A549 (cell line): Measurements from ENCODE around the gene BABAM2. TPM values are rescaled to one million over a fixed set of nuclear protein-coding genes. Genes with fewer than 3 reads are reported as not detected.

Experiments
- ATAC-seq, 2 experiments: fragments of 200-7000 bp in 1 of 2; fragments of >200 bp in 1 of 2; cut with Nextera tagmentation in 1 of 2; cut with Tn5 transposase in 1 of 2; 3 replicates each; pipeline versions ENCODE4 v1.8.0 to v1.9.1; 2018 to 2020; ENCODE audit warnings: mild to moderate bottlenecking in 1 of 2, moderate library complexity in 1 of 2
- CTCF ChIA-PET: fragments of 300-600 bp; sonication (Branson Sonifier 250); formaldehyde crosslinking; extraction: SDS; loops from one replicate; lab custom pipeline; 2021; ENCODE audit warnings: antibody characterized with exemption, inconsistent platforms; lab: Yijun Ruan, JAX
- POLR2A ChIA-PET: fragments of 350-600 bp; formaldehyde crosslinking; extraction: SDS; loops from one replicate; lab custom pipeline; 2021; ENCODE audit warnings: antibody characterized with exemption, inconsistent platforms; lab: Yijun Ruan, JAX
- DNase-seq, 2 experiments: peaks; one replicate each; pipeline versions ENCODE4 v3.0.0 to v3.0.0-alpha.2; 2011 to 2016; ENCODE audit warnings: low read depth in 1 of 2, low spot score in 1 of 2
- FAIRE-seq: peaks from 2 replicates; lab custom pipeline; 2011; peaks lifted over from hg19 to GRCh38; lab: Jason Lieb, UNC
- H3K27ac ChIP-seq, 2 experiments: fragments of >200 bp; sonication (Bioruptor Twin); formaldehyde crosslinking; 3 replicates each; pipeline ENCODE4 v1.5.1; 2016 to 2017
- H3K4me1 ChIP-seq: fragments of >200 bp; sonication (Bioruptor Twin); formaldehyde crosslinking; 3 replicates; pipeline ENCODE4 v1.6.1; 2016
- H3K4me2 ChIP-seq: fragments of >200 bp; sonication (Bioruptor Twin); formaldehyde crosslinking; 3 replicates; pipeline ENCODE4 v1.6.1; 2016
- H3K4me3 ChIP-seq: fragments of >200 bp; sonication (Bioruptor Twin); formaldehyde crosslinking; 3 replicates; pipeline ENCODE4 v1.5.1; 2016
- H3K9me3 ChIP-seq: fragments of >200 bp; sonication (Bioruptor Twin); formaldehyde crosslinking; 3 replicates; pipeline ENCODE4 v1.6.1; 2016
- ATOH8 ChIP-seq: fragments of 250-450 bp; sonication (Bioruptor Pico); IDR thresholded peaks from 2 replicates; pipeline ENCODE4 v1.5.0; 2020; ENCODE audit warnings: low read depth, mild to moderate bottlenecking, moderate library complexity
- CHD2 ChIP-seq: fragments of 150-350 bp; IDR thresholded peaks from 2 replicates; pipeline ENCODE4 v1.6.1; 2014; ENCODE audit warnings: low read length; ENCODE audit not compliant: partially characterized antibody
- EHF ChIP-seq: fragments of 250-450 bp; sonication (Bioruptor Pico); IDR thresholded peaks from 2 replicates; pipeline ENCODE4 v1.5.0; 2020; ENCODE audit warnings: mild to moderate bottlenecking
- ESRRA ChIP-seq: fragments of 150-350 bp; IDR thresholded peaks from 2 replicates; pipeline ENCODE4 v1.6.1; 2014; ENCODE audit warnings: mild to moderate bottlenecking, low read length, borderline replicate concordance
- FOXS1 ChIP-seq: fragments of 250-450 bp; sonication (Bioruptor Pico); IDR thresholded peaks from 2 replicates; pipeline ENCODE4 v1.5.0; 2020; ENCODE audit warnings: mild to moderate bottlenecking, moderate library complexity
- HES2 ChIP-seq: fragments of >200 bp; sonication (Bioruptor Twin); formaldehyde crosslinking; IDR thresholded peaks from 2 replicates; pipeline ENCODE4 v1.6.1; 2016
- HMGXB4 ChIP-seq: fragments of 250-450 bp; sonication (Bioruptor Pico); IDR thresholded peaks from 2 replicates; pipeline ENCODE4 v1.5.0; 2021; ENCODE audit warnings: mild to moderate bottlenecking, moderate library complexity, borderline replicate concordance
- HOXA7 ChIP-seq: fragments of 250-450 bp; sonication (Bioruptor Pico); IDR thresholded peaks from 2 replicates; pipeline ENCODE4 v1.5.0; 2020; ENCODE audit warnings: mild to moderate bottlenecking, moderate library complexity
- JUN ChIP-seq, 2 experiments: fragments of >200 bp; sonication (Bioruptor Twin); formaldehyde crosslinking; IDR thresholded peaks; 2 replicates in 1 of 2; 3 replicates in 1 of 2; pipeline ENCODE4 v1.6.1; 2016 to 2017
- KDM1A ChIP-seq: fragments of 200-600 bp; sonication (generic); IDR thresholded peaks from 2 replicates; pipeline ENCODE4 v1.6.1; 2016; ENCODE audit warnings: low read depth, mild to moderate bottlenecking
- MAX ChIP-seq: IDR thresholded peaks from 2 replicates; pipeline ENCODE4 v1.6.1; 2012
- NFE2L2 ChIP-seq: fragments of 150-350 bp; conservative IDR thresholded peaks from 2 replicates; pipeline ENCODE4 v1.6.1; 2014; ENCODE audit warnings: low read length
- NPAS2 ChIP-seq: fragments of 250-450 bp; sonication (Bioruptor Pico); IDR thresholded peaks from 2 replicates; pipeline ENCODE4 v1.8.0; 2022; ENCODE audit warnings: mild to moderate bottlenecking, moderate library complexity, borderline replicate concordance
- RARB ChIP-seq: fragments of 250-450 bp; sonication (Bioruptor Pico); IDR thresholded peaks from 2 replicates; pipeline ENCODE4 v1.8.0; 2021; ENCODE audit warnings: mild to moderate bottlenecking, moderate library complexity
- TFCP2L1 ChIP-seq: fragments of 250-450 bp; sonication (Bioruptor Pico); IDR thresholded peaks from 2 replicates; pipeline ENCODE4 v1.5.0; 2021; ENCODE audit warnings: mild to moderate bottlenecking
- TP53 ChIP-seq: fragments of 250-450 bp; sonication (Bioruptor Pico); IDR thresholded peaks from 2 replicates; pipeline ENCODE4 v1.5.0; 2021; ENCODE audit warnings: mild to moderate bottlenecking, moderate library complexity
- ZC3H11A ChIP-seq: fragments of 450-650 bp; IDR thresholded peaks from 2 replicates; pipeline ENCODE4 v1.6.1; 2014; ENCODE audit warnings: antibody characterized with exemption, mild to moderate bottlenecking
- ZFP36 ChIP-seq: fragments of 450-650 bp; IDR thresholded peaks from 2 replicates; pipeline ENCODE4 v1.6.1; 2014; ENCODE audit warnings: borderline replicate concordance; ENCODE audit not compliant: partially characterized antibody
- ZNF302 ChIP-seq: fragments of 250-450 bp; sonication (Bioruptor Pico); IDR thresholded peaks from 2 replicates; pipeline ENCODE4 v1.9.0; 2021; ENCODE audit warnings: inconsistent platforms, mild to moderate bottlenecking, moderate library complexity
- WGBS: methylation state at CpG from one replicate; pipeline ENCODE4 v1.1.6; 2017; ENCODE audit errors: missing lambda C conversion rate; 5-methylcytosine and 5-hydroxymethylcytosine counted together
- polyA plus RNA-seq, 4 experiments: library from polyadenylated mRNA; depleted of rRNA in 3 of 4; stranded (reverse); fragments of >200 nt; fragmentation: RNase III in 1 of 4; extraction: RNeasy Plus Mini Kit Qiagen cat#74134 plus additional on column Dnase treatment in 1 of 4; gene quantifications; 2 replicates in 3 of 4; 3 replicates in 1 of 4; pipeline ENCODE4 v1.2.3, GENCODE V29; 2011 to 2017
- TF ChIP-seq, protein P1 (sequence below): fragments of 450-650 bp; IDR thresholded peaks from 2 replicates; pipeline ENCODE4 v1.6.1; 2014; ENCODE audit warnings: antibody characterized with exemption
- TF ChIP-seq, protein P2 (sequence below): fragments of >200 bp; sonication (Bioruptor Twin); formaldehyde crosslinking; IDR thresholded peaks from 3 replicates; pipeline ENCODE4 v1.5.1; 2016

The BABAM2 gene
- polyA plus RNA-seq, 2 of the 4 experiments (the other 2 are of a cell fraction), result 53.7 to 78.4 TPM

DNA sequence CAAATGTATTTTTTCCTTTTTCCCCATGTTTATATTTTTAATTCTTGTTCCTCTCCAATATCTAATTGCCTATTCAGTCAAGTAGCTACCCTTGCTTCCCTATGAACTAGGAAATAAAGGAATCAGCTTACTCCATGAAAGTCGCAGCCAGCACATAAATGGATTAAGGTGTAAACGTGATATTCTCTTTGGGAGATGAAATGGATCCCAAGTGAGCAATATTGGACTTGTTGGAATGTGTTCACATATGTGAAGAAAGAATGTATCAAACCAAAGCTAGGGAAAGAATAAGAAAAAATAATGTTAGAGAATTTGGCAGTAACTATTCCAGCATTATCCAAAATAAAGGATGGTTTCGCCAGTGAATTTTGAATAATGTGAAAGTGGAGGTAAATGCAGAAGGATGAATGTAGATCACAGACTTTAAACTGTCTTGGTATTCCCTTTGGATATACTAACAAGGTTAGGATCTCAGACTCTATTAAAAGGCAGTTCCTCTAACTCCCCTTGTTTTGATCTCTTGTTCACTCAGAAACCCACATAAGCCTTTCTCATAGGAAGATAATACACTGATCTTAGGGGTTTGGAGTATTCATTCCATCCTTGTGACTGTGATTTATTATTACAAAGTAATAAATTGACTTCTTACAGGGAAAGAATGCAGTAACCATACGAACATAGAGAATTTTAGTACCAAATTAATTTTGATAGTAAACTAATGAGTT is 208.1 kb downstream of the BABAM2 start:
- ChIA-PET POLR2A (no interaction called here), CTCF (no interaction called here)
- ATAC-seq (no peak), FAIRE-seq (peak; percentile 32), DNase-seq (no peak)
- H3K27ac ChIP-seq, result no peak overlapping the region
- WGBS, result 89% methylated on average over 4 of the region's 4 CpGs
- H3K9me3 ChIP-seq, result no peaks in the 10 kb centered on the region
- peaks cover 11% of the 10 kb centered on the region for H3K4me1 ChIP-seq
- no peak overlapping the region for H3K4me2 ChIP-seq
- no peak for TF ChIP-seq ZFP36
- no peak for TF ChIP-seq MAX
- TF ChIP-seq EHF (CRISPR knock-in tag), result no peak
- TF ChIP-seq HES2, result no peak
- TF ChIP-seq, protein P1, sequence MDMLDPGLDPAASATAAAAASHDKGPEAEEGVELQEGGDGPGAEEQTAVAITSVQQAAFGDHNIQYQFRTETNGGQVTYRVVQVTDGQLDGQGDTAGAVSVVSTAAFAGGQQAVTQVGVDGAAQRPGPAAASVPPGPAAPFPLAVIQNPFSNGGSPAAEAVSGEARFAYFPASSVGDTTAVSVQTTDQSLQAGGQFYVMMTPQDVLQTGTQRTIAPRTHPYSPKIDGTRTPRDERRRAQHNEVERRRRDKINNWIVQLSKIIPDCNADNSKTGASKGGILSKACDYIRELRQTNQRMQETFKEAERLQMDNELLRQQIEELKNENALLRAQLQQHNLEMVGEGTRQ, result no peak
- no peak for TF ChIP-seq ATOH8 (CRISPR knock-in tag)
- TF ChIP-seq TP53, result no peak
- TF ChIP-seq ESRRA, result no peak
- no peak for TF ChIP-seq ZNF302 (CRISPR knock-in tag)
- no peak for TF ChIP-seq ZC3H11A
- no peak for TF ChIP-seq KDM1A
- TF ChIP-seq, protein P2, sequence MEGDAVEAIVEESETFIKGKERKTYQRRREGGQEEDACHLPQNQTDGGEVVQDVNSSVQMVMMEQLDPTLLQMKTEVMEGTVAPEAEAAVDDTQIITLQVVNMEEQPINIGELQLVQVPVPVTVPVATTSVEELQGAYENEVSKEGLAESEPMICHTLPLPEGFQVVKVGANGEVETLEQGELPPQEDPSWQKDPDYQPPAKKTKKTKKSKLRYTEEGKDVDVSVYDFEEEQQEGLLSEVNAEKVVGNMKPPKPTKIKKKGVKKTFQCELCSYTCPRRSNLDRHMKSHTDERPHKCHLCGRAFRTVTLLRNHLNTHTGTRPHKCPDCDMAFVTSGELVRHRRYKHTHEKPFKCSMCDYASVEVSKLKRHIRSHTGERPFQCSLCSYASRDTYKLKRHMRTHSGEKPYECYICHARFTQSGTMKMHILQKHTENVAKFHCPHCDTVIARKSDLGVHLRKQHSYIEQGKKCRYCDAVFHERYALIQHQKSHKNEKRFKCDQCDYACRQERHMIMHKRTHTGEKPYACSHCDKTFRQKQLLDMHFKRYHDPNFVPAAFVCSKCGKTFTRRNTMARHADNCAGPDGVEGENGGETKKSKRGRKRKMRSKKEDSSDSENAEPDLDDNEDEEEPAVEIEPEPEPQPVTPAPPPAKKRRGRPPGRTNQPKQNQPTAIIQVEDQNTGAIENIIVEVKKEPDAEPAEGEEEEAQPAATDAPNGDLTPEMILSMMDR, result no peak
- no peak for TF ChIP-seq FOXS1
- TF ChIP-seq HMGXB4 (CRISPR knock-in tag), result no peak
- no peak for TF ChIP-seq RARB (CRISPR knock-in tag)
- H3K4me3 ChIP-seq, result no peak overlapping the region

DNA sequence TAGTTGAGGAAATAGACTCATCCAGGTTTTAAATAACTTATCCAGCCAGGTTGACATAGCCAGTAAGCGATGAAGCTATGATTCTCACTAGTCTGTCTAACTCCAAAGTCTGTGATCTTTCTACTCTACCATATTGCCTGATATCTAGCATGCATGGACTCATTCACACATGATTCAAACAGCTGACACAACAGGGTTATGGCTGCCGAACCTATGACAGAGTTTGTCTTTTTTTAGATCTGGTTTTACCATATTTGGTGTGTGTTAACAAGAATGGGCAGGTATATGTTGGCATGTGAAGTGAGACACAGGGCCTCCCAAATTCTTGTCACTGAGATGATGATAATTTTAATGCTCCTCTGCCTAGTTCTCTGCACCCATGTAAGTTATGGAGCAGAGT is 210.6 kb downstream of the BABAM2 start:
- 89% methylated on average over 2 of the region's 2 CpGs for WGBS
- no peak overlapping the region for H3K4me3 ChIP-seq
- ATAC-seq (no peak), DNase-seq (no peak), FAIRE-seq (no peak)
- H3K9me3 ChIP-seq, result no peaks in the 10 kb centered on the region
- CTCF ChIA-PET, result interaction anchor here (1.4 to 1.9 kb wide), 3 partner anchors 8 to 15 kb away, joined by 3 to 6 read pairs (median 5); no protein-coding TSS in a partner anchor
- H3K4me2 ChIP-seq, result no peak overlapping the region
- peak overlapping the region in 1 of 2 experiments; percentile 66; a peak in 3 of 6 replicates for H3K27ac ChIP-seq
- POLR2A ChIA-PET, result no interaction called here
- H3K4me1 ChIP-seq, result peaks cover 11% of the 10 kb centered on the region
- TF ChIP-seq NPAS2, result no peak
- TF ChIP-seq HOXA7, result no peak
- TF ChIP-seq JUN (IDR thresholded peaks at IDR 0.05), result no peak
- TF ChIP-seq TFCP2L1, result no peak
- no peak for TF ChIP-seq NFE2L2
- TF ChIP-seq MAX, result no peak
- TF ChIP-seq, protein P1, result no peak
- no peak for TF ChIP-seq CHD2
